GM19455 (cell line): ENCODE data around the gene UXS1.

ENCODE experiments used
- ATAC-seq: cut with Tn5 transposase; IDR thresholded peaks from one replicate; pipeline ENCODE4 v1.9.1; 2021; ENCODE audit not compliant: unreplicated experiment

UXS1 gene

DNA sequence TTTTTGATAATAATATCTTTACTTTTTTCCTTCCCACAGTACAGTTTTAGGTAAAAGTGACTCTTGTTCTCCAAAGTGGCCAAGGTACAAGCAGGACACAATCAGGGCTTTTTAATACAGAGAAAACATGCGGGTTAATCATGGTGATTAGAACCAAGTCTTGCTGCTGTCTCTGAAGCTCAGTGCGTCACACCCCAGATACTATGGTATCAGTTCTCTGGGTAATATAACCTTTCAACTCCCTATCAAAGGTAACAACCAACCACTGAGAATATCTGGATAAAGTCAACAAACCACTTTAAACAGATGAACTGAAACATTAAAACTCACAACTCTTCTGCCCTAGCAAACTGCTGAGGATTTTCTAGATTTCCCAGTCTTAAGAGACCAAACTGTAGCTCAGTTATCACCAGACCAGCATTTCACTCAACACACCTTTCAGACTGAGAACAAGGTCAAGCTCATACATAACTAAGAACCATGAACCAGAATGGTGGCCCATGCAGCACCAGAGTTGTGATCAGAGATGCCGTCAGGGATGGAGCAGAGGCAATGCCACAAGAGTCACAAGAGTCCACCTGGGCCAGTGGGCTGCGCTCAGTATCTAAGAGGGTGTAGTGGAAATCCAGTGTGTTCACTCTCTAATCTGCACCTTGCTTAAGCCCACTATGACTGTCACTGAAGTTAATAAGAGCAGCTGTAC lies 103.0 kb downstream of the UXS1 start:
- ATAC-seq = no peak

DNA sequence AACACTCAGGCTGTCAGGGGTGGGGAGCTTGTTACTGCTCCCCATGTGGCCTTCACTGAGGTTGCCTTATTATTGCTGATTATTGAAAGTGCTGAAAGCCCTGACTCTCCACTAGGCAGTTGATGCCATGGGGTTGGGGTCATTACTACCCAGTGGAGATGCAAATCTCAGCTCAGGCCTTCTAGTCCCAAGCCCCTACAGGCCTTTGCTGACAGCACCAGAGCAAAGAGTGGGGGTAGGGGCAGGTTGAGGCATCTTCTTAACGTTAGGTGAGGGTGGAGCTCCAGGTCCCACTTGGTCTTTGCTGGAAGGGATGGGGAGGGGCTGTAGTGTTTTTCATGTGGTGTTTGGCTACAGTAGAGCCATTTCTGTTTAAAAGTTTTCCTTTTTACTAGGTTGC lies 104.5 kb downstream of the UXS1 start:
- ATAC-seq = no peak

DNA sequence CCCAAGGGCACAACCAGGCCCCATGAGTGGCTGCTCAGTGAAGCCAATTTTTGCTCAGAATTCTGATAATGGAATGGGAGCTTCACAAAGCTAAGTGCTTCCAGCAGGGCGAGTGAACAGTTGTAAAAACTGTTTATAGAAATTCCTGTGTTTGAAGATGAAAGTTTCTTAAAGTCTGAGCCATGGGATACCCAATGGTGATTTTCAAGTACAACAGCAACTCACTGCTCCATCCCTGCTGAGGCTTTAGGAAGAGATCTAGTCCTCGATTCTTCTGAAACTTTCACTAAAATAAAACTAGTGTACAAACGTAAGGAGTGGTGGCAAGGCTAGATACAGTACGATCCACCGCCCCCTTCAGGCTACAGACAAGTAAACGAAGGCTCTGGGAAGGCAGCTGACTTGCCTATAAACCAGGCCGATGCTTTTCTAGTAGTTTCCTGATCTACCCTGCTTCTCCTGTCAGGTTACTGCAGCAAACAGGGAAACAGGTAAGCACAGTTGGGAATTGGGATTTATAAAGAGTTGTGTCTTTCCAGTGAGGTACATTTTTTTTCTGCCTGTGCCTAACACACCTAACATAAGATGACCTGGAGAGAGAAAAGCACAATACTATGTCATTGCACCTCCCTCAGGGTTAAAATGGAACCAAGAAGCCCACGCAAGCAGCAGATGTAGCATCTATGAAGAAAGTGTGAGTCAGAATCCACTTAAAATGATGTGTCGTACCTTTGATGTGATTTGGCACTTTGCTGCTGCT lies 108.7 kb downstream of the UXS1 start:
- no peak for ATAC-seq

DNA sequence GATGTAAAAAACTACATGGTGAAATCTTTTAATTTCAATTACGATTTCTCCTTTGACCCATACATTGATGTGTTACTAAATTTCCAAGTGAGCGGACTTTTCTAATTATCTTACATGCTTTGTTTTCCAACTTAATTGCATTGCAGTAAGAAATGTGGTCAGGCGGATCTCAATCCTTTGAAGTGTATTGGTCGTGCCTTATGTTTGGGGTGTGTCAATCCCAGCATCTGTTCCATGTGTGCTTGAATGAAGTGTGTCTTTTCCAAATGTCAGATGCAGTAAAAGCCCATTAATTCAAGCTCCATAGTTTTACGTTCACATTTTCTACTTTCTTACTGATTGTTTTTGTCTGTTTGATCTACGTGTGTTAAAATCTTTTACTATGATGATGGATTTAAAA lies 113.1 kb downstream of the UXS1 start:
- ATAC-seq = no peak

DNA sequence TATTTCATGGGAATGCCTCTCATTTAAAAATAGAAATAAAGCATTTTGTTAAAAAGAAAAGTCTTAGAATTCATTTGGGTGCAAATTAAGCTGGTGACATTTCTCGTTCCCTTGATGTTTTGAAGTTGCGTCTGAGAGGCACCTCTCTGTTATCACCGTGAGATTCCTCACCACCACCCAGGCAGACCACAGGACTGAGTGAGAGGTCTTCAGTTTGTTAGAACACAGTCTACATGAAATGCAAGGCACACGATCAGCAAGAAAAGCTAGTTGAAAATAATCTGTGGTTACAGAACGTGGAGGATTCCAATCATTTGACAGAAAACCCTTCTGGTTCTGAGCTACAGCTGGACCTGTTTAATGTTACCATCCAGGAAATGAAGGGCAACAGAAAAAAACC lies 116.0 kb downstream of the UXS1 start:
- ATAC-seq = no peak

DNA sequence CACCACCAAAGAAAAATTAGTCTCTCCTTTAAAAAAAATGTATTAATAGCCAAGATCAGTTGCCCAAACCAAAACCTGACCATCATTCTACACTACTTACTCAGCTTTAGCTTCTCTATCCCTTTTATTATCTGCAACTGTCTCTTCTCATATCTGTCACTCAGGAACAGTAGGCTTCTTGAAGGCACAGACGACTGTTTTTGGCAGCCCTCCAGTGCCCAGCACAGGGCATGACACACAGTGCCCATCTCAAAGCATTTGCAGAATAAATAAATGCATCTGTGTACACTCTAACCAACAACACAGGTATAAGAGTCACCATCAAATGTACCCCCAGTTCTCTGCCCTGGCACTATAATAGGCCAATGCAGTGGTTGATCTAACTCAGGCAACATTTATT lies 117.2 kb downstream of the UXS1 start:
- no peak for ATAC-seq

DNA sequence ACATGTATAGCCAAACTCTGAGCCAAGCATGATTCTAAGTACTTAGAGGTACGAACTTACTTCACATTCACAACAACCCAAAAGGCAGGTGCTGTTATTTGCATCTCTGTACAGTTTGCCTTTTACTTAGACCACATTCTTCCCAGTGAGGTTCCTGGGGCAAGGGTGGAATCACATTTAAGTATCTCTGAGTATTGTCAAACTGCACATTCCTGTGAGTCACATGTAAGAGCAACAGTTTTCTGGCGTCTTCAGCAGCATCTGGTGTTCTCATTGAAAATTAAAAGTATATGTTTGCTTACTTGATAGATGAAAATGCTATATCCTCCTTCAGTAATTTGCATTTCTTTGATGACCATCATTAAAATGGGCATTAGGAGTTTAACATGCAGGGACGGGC lies 119.1 kb downstream of the UXS1 start:
- no peak for ATAC-seq

DNA sequence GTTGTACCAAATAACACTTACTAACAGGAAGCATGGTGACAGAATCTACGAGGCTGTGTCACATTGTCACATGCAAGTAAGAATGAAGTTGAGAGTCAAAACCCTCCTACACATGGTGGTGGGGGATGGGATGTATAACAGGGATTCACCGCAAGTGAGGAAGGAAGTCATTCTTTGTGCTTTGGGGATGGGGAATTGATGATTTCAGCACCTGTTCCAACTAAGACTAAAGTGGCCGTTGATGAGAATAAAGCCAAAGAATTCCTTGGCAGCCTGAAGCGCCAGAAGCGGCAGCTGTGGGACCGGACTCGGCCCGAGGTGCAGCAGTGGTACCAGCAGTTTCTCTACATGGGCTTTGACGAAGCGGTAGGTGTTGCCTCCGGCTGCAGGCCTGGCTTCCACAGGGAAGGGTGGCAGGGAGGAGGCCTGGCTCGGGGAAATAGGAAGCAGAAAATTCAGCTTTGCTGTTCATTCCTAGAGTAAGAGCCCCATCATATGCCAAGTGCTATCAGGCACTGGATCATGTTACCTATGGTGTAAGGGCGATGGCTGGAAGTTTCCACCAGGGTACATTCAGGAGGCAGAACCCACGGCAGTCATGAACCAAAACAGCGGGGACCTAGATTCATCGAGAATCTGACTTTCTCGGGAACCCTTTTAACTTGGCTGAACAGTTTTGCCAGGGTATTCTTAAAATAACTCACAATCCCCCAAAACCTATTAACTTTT lies 120.3 kb downstream of the UXS1 start:
- no peak for ATAC-seq

DNA sequence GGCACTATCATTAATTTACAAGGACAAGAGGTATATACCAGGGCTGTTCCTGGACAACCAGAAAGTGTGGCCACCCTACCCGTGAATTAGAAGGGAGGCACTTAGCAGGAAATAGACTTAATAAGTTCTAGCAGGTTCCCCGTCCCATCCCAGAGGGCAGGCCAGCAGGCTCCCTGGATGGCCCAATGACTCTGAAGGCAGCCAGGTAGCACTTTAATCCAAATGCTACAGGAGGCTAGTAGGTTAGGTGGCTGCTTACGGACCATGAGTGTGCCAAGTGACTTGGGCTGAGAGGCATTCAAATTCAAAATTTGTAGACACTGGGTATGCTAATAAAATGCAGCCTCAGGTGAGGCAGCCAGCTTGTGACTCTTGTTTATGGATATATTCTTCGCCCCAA lies 123.9 kb downstream of the UXS1 start:
- no peak for ATAC-seq

DNA sequence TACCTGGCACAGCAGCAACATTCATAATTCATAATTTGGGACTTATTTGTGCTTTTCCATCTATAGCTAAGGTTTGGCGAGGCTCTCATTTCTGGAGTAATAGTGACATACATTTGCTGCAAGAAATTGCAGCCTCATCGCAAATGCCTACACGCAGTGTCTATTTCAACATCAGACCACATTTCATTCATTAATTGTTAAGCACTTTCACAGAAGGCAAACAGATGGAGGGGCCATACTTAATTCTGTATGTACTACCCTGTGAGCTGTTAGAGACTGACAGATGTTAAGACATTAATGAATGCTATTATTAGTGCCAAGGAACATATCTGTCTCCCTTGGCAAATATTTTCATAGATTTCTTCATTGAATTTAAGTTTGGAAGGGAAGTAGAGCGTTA lies 125.7 kb downstream of the UXS1 start:
- ATAC-seq = no peak

DNA sequence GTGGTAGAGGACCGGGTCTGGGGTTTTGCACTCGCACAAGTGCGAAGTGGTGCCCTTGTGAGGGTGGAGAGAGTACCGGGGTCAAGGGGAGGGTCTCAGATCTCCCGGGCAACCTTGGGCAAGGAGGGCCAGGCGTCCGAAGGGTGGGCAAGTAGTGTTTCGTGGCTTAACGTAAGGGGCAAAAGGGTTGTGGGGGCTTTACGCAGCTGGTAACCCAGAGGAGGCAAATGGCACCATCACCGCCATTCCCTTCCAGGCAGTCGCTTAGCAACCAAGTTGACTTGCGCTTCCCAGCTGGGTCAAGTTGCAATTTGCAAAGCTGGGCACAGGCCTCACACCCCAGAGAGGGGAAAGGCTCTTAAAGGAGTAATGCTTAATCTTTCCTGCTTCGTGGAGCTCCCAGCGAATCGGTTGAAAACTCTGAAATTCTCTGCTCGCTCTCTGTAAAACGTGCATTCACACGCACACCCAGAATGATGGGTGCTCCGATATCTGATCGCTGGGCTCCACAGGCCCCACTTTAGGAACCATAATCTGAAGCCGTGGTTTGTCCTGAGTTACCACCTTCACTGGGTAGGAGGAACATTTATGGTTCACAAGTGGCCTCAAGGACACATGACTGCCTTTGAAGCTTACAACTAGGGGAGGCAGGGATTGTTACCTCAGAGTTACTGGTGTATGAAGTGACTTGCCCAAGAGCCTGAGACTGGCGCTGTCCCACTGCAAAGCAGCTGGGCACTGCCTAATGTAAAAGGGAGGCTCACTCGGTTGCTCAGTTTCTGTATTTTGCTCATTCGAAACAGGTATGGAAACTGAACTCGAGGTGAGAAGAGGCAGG lies 127.9 kb downstream of the UXS1 start:
- ATAC-seq = no peak

DNA sequence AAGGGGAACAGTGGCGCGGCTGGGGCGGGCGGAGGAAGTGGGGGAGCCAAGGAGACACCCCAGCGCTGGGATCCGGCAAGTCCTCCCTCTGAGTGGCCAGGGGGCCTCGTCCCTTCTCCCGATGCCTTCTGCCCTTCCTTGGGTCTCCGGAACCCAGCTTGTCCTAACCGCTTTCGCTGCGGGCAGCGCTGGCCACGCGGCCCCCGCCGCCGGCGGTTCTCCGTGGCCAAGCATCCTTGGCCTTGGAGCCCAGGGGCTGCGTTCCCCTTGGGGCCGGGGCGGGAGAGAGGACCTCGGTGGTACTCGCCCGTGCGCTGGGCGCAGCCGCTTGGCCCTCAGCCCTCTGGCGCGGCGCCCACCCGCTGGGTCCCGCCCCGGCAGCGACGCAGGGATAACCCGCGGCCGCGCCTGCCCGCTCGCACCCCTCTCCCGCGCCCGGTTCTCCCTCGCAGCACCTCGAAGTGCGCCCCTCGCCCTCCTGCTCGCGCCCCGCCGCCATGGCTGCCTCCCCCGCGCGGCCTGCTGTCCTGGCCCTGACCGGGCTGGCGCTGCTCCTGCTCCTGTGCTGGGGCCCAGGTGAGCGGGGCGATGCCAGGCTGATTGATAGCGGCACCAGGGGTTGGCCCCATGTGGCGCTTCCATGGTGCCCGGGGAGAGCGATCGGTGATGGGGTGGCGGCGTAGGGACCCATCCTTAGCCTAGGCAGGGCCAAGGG lies 128.7 kb downstream of the UXS1 start:
- no peak for ATAC-seq

DNA sequence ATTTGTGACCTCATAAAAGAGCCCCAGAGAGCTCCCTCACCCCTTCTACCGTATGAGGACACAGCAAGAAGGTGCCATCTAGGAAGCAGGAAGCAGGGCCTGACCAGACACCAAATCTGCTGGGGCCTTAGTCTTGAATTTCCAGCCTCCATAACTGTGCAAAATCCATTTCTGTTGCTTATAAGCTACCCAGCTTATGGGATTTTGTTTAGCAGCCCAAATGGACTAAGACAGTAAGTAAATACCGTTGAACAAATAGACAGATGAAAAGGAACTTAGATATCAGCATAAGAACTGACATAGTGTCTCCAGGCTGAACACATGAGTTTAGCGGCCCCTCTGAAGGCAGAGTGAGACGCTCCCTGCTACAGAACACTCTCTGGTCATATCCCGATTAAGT lies 130.9 kb downstream of the UXS1 start:
- no peak for ATAC-seq

DNA sequence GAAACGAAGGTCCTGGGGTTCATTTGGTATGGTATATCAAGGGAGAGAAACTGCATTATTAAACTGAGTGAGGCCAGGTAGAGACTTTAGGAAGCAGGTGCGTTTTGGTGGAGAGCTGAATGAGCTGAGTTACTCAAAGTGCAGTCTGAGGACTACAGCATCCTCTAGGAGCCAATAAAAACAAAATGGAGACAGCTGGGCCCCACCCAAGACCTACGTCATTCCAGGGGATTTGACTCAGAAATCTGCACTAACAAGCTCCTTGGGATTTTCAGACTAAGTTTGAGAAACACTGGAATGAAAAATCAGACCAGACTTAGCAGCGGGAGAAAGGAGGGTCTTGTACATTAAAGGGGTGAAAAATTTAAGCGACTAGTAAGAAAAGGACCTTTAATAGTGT lies 131.5 kb downstream of the UXS1 start:
- ATAC-seq = no peak

DNA sequence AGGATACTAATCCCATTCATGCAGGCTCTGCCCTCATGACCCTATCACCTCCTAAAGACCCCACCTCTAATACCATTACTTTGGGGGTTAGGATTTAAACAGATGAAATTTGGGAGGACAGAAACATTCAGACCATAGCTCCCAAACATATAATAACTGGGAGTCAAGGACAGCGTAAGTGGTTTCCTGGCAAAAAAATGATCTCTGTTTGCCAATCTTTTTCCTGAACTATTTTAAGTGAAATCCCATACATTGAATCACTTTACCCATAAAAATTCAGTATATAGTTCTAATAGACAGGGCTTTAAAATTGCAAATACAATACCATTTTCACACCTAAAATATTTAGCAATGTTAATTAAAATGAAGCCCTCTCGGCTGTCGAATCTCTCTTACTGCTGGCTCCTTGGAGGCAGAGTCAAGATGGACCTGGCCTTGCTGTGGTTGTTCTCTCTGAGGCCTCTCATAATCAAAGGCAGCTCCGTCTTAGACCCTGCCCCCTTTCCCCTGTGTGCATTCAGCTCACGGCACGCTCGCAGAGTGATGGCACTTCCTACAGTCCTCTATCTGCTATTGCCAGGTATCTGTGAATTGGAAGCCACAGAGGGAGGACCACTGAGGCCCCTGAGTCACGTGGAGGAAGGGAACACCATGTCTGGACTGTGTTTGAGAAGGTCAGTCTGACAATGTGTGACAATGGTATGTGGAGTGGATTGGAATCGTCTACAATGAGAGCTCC lies 132.3 kb downstream of the UXS1 start:
- no peak for ATAC-seq

DNA sequence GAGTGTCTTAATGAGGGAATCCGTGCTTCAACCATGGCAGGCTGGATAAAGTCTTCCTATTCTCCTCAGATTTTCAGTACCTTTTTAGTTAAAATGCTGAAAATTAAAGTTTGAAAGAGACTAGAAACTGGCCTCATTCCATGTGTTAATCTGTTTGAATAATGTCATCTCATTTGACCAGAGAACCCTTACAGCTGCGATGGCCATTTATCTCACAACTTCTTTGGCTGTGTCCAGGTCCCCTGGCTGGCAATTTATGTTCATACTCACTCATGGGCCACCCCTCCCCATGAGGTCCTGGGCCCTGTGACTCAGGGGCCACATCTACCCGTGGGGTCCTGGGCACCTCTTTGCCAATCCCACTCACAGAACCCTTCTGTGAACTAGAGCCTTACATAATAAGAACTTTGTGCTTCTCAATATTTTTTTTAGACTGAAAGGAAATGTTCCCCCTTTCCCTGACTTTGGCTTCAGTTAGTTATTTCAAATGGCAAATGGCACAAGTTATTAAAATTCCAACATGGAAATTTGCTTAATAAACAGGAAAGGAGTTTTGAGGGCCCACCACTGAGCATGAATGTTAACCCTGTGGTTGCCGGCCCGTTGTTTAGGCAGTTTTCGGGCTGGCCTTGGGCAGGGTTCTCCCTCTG lies 134.6 kb downstream of the UXS1 start:
- no peak for ATAC-seq

DNA sequence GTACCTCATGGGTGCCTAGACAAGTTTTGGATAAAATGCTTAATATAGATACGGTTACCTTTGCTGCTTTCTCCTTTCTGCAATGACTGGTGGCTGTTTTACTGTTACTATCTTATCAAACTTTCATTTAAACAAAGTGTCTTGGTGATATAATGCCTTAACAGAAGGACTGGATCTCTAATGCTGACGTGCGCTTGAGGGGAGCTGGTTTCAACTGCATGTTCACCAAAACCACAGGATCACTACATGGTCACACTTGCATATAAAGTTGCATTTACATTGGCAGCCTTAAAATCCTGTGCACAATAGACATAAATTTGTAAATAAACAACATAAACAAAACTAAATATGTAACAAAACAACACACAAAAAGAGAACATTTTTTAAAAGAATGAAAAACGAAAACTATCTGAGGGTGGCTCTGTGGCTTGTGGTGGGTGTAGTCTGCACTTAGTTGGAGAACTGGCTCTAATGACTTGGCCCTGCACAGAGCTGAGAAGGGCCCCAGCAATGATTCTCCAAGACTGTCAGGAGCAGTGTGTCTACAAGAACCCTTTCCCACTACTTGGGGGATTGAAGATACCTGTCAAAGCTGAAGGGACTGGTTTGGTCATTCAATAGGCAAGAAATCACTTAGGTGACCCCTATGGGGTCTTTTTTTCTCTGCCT lies 135.5 kb downstream of the UXS1 start:
- no peak for ATAC-seq

DNA sequence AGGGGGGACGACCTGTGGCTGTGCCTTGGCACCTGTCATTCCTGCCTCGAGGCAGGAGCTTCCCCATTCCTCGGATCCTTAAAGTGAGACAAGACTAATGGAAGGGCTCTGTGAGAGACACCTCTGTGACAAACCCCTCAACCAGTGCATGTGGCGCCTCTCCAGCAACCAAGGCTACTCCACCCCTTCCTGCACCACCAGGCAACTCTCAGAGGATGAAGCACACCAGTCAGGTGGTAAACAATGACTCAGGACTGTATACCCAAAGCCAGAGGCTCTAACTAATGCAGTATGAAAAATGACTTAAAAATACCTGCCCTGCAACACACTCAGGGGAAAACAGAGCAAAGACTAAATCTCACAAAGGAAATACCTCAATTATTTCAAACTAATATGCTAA lies 136.9 kb downstream of the UXS1 start:
- ATAC-seq = no peak
